ENCODE data around the gene FGF22.

GRCh38 chr19:617551-618246, 22.0 kb upstream of the FGF22 start:
- TF ChIP-seq CTCF (CRISPR knock-in tag; IDR thresholded peaks at IDR 0.05), result no peak
- TF ChIP-seq ZNF281 (CRISPR knock-in tag; IDR thresholded peaks at IDR 0.05; ENCODE audit: borderline replicate concordance), result no peak
- TF ChIP-seq TRIM22 (IDR thresholded peaks at IDR 0.05), result no peak
- no peak for TF ChIP-seq EZH2 (conservative IDR thresholded peaks at IDR 0.05; ENCODE audit: low read depth, low read length)
